SJCRH30 (cell line): ENCODE results near the gene SEC22C. TPM values are rescaled to one million over a fixed set of nuclear protein-coding genes. Genes with fewer than 3 reads are reported as not detected.

Experiments
- DNase-seq, 2 experiments: peaks; one replicate each; pipeline ENCODE4 v3.0.0-alpha.2; 2015 to 2020
- H3K27ac ChIP-seq: fragments of 250-450 bp; sonication (Bioruptor Pico); 2 replicates; pipeline ENCODE4 v1.5.1; 2020; ENCODE audit warnings: mild to moderate bottlenecking, moderate library complexity
- H3K27me3 ChIP-seq: fragments of 250-450 bp; sonication (Bioruptor Pico); 2 replicates; pipeline ENCODE4 v1.5.1; 2020; ENCODE audit warnings: mild to moderate bottlenecking, moderate library complexity
- H3K36me3 ChIP-seq: fragments of 250-450 bp; sonication (Bioruptor Pico); 2 replicates; pipeline ENCODE4 v1.5.1; 2020; ENCODE audit warnings: mild to moderate bottlenecking, moderate library complexity
- H3K4me1 ChIP-seq: fragments of 250-450 bp; sonication (Bioruptor Pico); 2 replicates; pipeline ENCODE4 v1.5.1; 2020; ENCODE audit warnings: mild to moderate bottlenecking, moderate library complexity
- H3K4me3 ChIP-seq: fragments of 250-450 bp; sonication (Bioruptor Pico); 2 replicates; pipeline ENCODE4 v1.5.1; 2020; ENCODE audit warnings: mild to moderate bottlenecking, moderate library complexity
- H3K9me3 ChIP-seq: fragments of 250-450 bp; sonication (Bioruptor Pico); replicated peaks from 2 replicates; pipeline ENCODE4 v1.5.1; 2020; ENCODE audit warnings: mild to moderate bottlenecking, moderate library complexity
- total RNA-seq: library from RNA; depleted of rRNA; stranded (reverse); fragments of >200 nt; shearing (Covaris generic); gene quantifications from 2 replicates; pipeline ENCODE4 v1.2.3, GENCODE V29; 2014

Gene SEC22C
- total RNA-seq, 1 experiment from 2014 or later: 27.2 TPM

- no peaks in the 10 kb centered on the region for H3K36me3 ChIP-seq
- no peak for DNase-seq
Measured at GRCh38 chr3:42533161-42533897, 48.4 kb downstream of the SEC22C start.

DNA sequence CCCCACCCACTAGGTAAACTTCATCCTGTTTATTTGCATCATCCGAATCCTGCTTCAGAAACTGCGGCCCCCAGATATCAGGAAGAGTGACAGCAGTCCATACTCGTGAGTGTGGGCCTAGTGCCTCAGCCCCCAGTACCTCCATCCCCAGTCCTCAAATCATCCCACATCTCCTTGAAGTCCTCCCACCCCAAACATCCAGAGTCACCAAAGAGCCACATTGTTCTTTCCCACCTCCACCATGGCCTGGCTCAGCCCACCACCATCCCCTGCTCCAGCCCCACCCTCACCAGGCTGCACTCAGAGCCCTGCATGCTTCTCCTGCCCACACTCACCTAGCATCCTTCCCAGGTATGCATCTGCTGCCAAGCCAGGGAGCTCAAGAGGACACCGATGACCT is 49.5 kb downstream of the SEC22C start:
- no peaks in the 10 kb centered on the region for H3K36me3 ChIP-seq
- no peak overlapping the region for H3K4me3 ChIP-seq
- H3K9me3 ChIP-seq: no peaks in the 10 kb centered on the region
- no peak for DNase-seq
- no peaks in the 10 kb centered on the region for H3K27me3 ChIP-seq
- H3K4me1 ChIP-seq: no peaks in the 10 kb centered on the region
- H3K27ac ChIP-seq: no peak overlapping the region

More at GRCh38 chr3:42533161-42533897, 48.4 kb downstream of the SEC22C start:
- Histone ChIP-seq H3K27ac (no peak overlapping the region), H3K27me3 (no peaks in the 10 kb centered on the region), H3K9me3 (no peaks in the 10 kb centered on the region), H3K4me1 (no peaks in the 10 kb centered on the region), H3K4me3 (no peak overlapping the region)

- Histone ChIP-seq H3K36me3 (no peaks in the 10 kb centered on the region), H3K27me3 (no peaks in the 10 kb centered on the region), H3K4me1 (no peaks in the 10 kb centered on the region), H3K9me3 (no peaks in the 10 kb centered on the region), H3K4me3 (no peak overlapping the region), H3K27ac (no peak overlapping the region)
- DNase-seq: no peak
Measured at GRCh38 chr3:42531470-42531869, 50.3 kb downstream of the SEC22C start.

DNA sequence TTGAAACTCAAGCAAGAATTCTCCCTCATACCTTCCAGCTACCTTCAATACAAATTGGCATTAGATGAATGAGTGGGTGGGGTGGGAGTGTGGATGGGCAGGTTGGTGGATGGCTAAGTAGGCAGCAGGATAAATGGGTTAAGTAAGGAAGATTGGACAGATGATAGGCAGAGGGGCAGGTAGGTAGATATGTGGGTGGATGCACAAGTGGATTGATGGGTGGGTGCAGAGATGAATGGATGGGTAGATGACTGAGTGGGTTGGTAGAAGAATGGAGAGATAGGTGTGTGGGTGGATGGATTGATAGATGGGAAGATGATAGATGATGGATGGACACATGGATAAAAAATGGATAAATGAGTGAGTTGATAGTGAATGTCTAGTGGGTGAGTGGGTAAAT is 51.7 kb downstream of the SEC22C start:
- no peak overlapping the region for H3K4me3 ChIP-seq
- H3K36me3 ChIP-seq: no peaks in the 10 kb centered on the region
- DNase-seq: no peak
- H3K27ac ChIP-seq: no peak overlapping the region
- no peaks in the 10 kb centered on the region for H3K27me3 ChIP-seq
- no peaks in the 10 kb centered on the region for H3K4me1 ChIP-seq
- H3K9me3 ChIP-seq: no peaks in the 10 kb centered on the region

GRCh38 chr3:42529468-42529867 is 52.3 kb downstream of the SEC22C start:
- Histone ChIP-seq H3K4me3 (no peak overlapping the region), H3K9me3 (no peaks in the 10 kb centered on the region), H3K4me1 (no peaks in the 10 kb centered on the region), H3K27ac (no peak overlapping the region), H3K27me3 (no peaks in the 10 kb centered on the region), H3K36me3 (no peaks in the 10 kb centered on the region)
- DNase-seq: no peak

DNA sequence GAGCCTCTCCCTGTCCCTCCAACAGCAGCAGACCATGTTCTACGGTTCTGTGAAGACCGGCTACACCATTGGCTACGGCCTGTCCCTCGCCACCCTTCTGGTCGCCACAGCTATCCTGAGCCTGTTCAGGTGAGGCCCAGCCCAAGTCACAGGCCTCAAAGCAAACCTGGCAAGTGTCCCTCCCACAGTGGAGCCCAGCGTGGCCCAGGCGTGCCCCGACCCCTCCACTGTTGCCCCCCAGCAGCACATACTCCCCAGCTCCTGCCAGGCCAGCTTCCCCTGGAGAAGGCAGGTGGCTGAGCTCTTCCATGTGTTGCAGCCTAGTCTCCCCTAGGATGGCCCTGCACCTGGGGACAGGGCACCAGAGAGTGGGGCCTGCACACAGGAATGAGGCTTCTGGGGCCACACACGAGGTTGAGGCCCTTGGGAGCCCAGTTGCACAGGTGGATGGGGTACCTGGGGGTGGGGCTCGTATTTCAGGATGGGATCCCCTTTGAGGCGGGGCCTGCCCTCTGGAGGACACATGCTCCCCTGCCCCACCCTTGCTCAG is 54.3 kb downstream of the SEC22C start:
- no peak overlapping the region for H3K27ac ChIP-seq
- no peak overlapping the region for H3K4me3 ChIP-seq
- no peaks in the 10 kb centered on the region for H3K36me3 ChIP-seq
- H3K4me1 ChIP-seq: no peaks in the 10 kb centered on the region
- no peak for DNase-seq
- H3K9me3 ChIP-seq: no peaks in the 10 kb centered on the region
- no peaks in the 10 kb centered on the region for H3K27me3 ChIP-seq

- DNase-seq: no peak
- H3K4me1 ChIP-seq: no peaks in the 10 kb centered on the region
- H3K27ac ChIP-seq: no peak overlapping the region
- no peak overlapping the region for H3K4me3 ChIP-seq
- no peaks in the 10 kb centered on the region for H3K9me3 ChIP-seq
- H3K27me3 ChIP-seq: no peaks in the 10 kb centered on the region
- H3K36me3 ChIP-seq: no peaks in the 10 kb centered on the region
Measured at GRCh38 chr3:42526616-42527367, 55.0 kb downstream of the SEC22C start.

DNA sequence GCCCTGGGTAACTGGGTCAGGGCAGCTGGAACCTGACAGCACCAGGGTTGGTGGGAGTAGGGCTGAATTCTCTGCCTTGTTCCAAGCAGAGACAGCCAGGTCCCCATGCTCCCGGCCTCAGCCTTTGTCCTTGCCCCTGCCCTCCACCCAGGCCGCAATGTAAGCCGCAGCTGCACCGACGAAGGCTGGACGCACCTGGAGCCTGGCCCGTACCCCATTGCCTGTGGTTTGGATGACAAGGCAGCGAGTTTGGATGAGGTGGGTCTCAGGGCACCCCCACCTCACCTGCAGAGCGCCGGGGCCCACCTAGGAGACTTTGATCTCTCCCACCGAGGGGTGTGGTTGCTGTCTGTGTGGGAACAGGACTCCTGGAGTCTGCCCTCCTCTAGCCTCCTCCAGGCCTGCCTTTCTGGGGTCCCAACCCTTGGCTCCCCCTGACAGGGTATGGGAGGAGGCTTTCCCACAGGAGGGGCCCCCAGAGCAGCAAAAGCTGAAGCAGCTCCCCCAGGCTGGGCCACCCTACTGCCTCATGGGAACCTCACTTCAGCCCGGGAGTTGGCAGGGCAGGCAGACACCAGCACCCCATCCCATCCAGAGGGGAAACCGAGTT is 55.9 kb downstream of the SEC22C start:
- Histone ChIP-seq H3K4me1 (no peaks in the 10 kb centered on the region), H3K9me3 (no peaks in the 10 kb centered on the region), H3K27me3 (no peaks in the 10 kb centered on the region), H3K36me3 (no peaks in the 10 kb centered on the region), H3K27ac (no peak overlapping the region), H3K4me3 (no peak overlapping the region)
- no peak for DNase-seq

DNA sequence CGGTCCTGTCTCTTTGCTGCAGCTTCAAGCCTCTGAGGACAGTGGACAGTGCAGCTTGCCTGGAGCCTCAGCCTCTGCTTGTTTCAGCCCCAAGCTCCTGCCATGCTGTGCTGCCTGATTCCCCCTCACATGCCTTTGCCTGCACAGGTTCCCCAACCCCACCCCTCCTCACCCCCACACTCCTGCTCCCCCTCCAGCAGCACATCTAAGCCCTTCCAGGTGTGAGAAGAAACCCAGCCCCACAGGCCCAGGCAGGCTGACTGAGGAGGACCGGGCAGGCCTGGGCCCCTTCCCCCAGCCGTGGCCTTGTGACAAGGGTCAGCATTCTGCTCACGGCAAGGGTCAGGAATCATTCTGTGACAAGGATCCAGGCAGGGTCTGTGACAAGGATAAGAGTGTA is 56.6 kb downstream of the SEC22C start:
- no peaks in the 10 kb centered on the region for H3K4me1 ChIP-seq
- H3K27me3 ChIP-seq: no peaks in the 10 kb centered on the region
- H3K4me3 ChIP-seq: no peak overlapping the region

DNA sequence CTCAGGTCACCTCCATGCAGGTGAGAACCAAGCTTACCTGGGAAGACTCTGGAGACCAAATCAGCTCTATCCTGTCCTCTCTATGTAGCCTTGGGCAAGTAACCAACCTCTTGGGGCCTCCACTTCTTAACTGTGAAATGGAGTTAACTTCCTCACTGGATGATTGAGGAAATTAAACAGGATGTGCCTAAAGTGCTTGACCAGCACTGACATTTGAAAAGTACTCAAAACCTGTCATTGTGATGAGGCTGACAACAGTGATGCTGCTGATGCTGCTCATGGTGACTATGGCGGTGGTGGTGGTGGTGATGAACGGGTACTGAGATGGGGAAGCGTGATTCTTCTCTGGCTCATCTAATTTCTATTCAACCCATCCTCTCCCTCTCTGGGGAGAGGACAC is 57.0 kb downstream of the SEC22C start:
- Histone ChIP-seq H3K36me3 (no peaks in the 10 kb centered on the region), H3K4me3 (no peak overlapping the region), H3K4me1 (no peaks in the 10 kb centered on the region), H3K9me3 (no peaks in the 10 kb centered on the region), H3K27me3 (no peaks in the 10 kb centered on the region), H3K27ac (no peak overlapping the region)
- DNase-seq: no peak

More for the DNA sequence above, 56.6 kb downstream of the SEC22C start:
- Histone ChIP-seq H3K9me3 (no peaks in the 10 kb centered on the region), H3K36me3 (no peaks in the 10 kb centered on the region), H3K27ac (no peak overlapping the region)
- DNase-seq: no peak

GRCh38 chr3:42520906-42521305 is 60.9 kb downstream of the SEC22C start:
- Histone ChIP-seq H3K36me3 (no peaks in the 10 kb centered on the region), H3K4me1 (no peaks in the 10 kb centered on the region), H3K9me3 (no peaks in the 10 kb centered on the region), H3K4me3 (no peak overlapping the region), H3K27me3 (no peaks in the 10 kb centered on the region), H3K27ac (no peak overlapping the region)
- DNase-seq: no peak

DNA sequence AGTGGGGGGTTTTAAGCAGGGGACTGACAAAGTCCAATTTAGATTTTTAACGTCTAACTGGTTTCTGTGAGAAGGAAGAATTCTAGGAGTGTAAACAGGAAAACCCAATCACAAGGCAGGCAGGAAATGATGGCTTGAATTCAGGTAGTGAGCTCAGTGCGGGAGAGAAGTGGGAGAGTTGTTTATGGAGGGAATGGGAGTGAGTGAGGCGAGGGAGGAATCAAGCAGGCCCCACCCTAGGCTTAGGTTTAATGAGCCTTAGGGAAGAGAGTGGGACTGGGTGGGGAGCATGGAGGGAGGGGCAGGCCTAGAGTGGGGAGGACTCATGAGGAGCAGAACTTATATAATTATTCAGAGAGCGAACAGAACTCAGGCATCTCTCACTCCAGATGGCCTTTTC is 61.4 kb downstream of the SEC22C start:
- Histone ChIP-seq H3K9me3 (no peaks in the 10 kb centered on the region), H3K27ac (no peak overlapping the region), H3K27me3 (no peaks in the 10 kb centered on the region), H3K36me3 (no peaks in the 10 kb centered on the region), H3K4me3 (no peak overlapping the region), H3K4me1 (no peaks in the 10 kb centered on the region)
- DNase-seq: no peak

DNA sequence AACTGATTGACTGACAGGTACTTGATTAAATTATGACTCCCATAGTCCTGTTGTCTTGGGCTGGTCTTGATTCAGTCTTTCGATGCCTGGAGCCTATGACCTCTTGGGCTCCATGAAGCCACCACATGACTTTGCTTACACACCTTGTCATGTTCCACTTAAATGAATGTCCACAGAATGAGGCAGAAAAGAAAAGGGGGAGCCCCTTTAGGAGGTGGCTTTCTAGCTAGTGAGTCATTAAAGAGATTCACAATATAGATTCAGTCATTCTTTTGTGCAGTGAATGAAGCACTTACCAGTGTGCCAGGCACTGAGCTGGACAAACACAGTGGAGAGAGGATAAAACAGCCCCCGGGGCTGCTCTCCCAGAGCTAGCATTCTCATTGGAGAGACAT is 62.2 kb downstream of the SEC22C start:
- Histone ChIP-seq H3K27ac (no peak overlapping the region), H3K27me3 (no peaks in the 10 kb centered on the region), H3K9me3 (no peaks in the 10 kb centered on the region), H3K4me1 (no peaks in the 10 kb centered on the region), H3K4me3 (no peak overlapping the region), H3K36me3 (no peaks in the 10 kb centered on the region)
- no peak for DNase-seq

DNA sequence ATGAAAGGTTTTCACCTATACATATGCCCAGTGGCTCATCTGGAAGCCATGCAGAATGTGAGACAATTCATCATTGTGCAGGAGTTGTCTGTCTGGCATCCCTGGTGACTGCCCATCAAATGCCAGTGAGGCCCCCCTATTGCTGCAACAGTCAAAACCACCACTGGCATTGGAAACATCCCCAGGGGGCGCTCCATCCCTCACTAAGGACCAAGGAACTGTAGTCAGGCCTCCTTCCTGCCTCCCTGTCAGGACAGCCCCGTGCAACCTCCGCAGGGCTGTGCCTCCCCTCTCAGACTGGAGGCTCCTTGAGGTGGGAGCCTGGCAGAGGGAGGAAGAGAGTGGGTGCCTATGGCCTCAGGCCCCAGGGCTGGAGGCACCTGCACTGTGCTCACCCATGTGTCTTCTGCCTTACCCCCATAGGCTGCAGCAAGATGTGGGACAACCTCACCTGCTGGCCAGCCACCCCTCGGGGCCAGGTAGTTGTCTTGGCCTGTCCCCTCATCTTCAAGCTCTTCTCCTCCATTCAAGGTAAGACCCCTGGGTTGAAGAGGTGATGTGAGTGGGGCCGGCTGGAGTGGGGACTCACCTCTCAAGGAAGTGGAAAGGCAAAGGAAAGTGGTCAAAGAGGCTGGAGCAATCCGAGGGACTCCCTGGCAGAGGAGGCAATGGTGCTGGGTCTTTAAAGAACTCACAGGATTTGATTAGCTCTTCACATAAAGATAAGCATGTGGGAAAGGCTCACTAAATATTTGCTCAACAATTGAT is 62.8 kb downstream of the SEC22C start:
- peak; percentile 8 to 20 for DNase-seq
- Histone ChIP-seq H3K4me3 (no peak overlapping the region), H3K27ac (no peak overlapping the region), H3K27me3 (no peaks in the 10 kb centered on the region), H3K9me3 (no peaks in the 10 kb centered on the region), H3K36me3 (no peaks in the 10 kb centered on the region), H3K4me1 (no peaks in the 10 kb centered on the region)
